ENCODE results near the gene THSD7A. TPM values are rescaled to one million over a fixed set of nuclear protein-coding genes. Genes with fewer than 3 reads are reported as not detected.

THSD7A gene
- total and polyA plus RNA-seq, 7 donors = 0.06 to 1.4 (median 0.21) TPM

- no peak for DNase-seq
- no peak overlapping the region for H3K4me3 ChIP-seq
- no peak for ATAC-seq
These were observed 465.9 kb downstream of the THSD7A start for GRCh38 chr7:11366118-11366517.

DNA sequence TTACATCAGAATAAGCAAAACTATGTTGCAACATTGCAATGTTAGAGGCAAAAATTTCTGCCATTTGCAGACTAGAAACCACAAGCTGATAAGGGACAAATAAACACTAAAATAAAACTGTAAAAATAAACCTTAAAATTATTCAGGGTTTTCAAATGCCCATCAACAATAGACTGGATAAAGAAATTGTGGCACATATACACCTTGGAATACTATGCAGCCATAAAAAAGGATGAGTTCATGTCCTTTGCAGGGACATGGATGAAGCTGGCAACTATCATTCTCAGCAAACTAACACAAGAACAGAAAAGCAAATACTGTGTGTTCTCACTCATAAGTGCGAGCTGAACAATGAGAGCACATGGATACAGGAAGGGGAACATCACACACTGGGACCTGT lies 473.4 kb downstream of the THSD7A start:
- no peaks in the 10 kb centered on the region for H3K9me3 ChIP-seq
- H3K27ac ChIP-seq = no peak overlapping the region
- TF ChIP-seq CTCF (IDR thresholded peaks at IDR 0.05) = no peak
- no peaks in the 10 kb centered on the region for H3K4me1 ChIP-seq
- H3K4me3 ChIP-seq = no peak overlapping the region
- 87 to 100% (median 100%) methylated on average over 1 of the region's 1 CpG for WGBS, 3 donors
- no peak for DNase-seq
- intact Hi-C loops (cut with DNase I) = no loop called here
- peaks cover 0 to 2% (median 0%) of the 10 kb centered on the region in 3 donors for H3K27me3 ChIP-seq (ENCODE audit: insufficient read depth in 3 of 3, low read length in 2 of 3)
- no peak for ATAC-seq
- no peaks in the 10 kb centered on the region for H3K36me3 ChIP-seq (ENCODE audit: insufficient read depth in 1 of 2, low read depth in 1 of 2)

More at GRCh38 chr7:11366118-11366517, 465.9 kb downstream of the THSD7A start:
- no peak for TF ChIP-seq CTCF (IDR thresholded peaks at IDR 0.05)
- intact Hi-C loops (cut with DNase I) = no loop called here
- H3K4me1 ChIP-seq = no peaks in the 10 kb centered on the region
- H3K9me3 ChIP-seq = no peaks in the 10 kb centered on the region
- 92 to 95% (median 93%) methylated on average over 4 of the region's 4 CpGs for WGBS, 3 donors
- H3K36me3 ChIP-seq (ENCODE audit: insufficient read depth in 1 of 2, low read depth in 1 of 2) = no peaks in the 10 kb centered on the region
- H3K27ac ChIP-seq = no peak overlapping the region
- H3K27me3 ChIP-seq (ENCODE audit: insufficient read depth in 3 of 3, low read length in 2 of 3) = no peaks in the 10 kb centered on the region

- intact Hi-C loops (cut with DNase I) = no loop called here
- Histone ChIP-seq H3K9me3 (no peaks in the 10 kb centered on the region), H3K27ac (no peak overlapping the region), H3K4me3 (no peak overlapping the region), H3K36me3 (ENCODE audit: insufficient read depth in 1 of 2, low read depth in 1 of 2) (no peaks in the 10 kb centered on the region), H3K27me3 (ENCODE audit: insufficient read depth in 3 of 3, low read length in 2 of 3) (peaks cover 0 to 2% (median 0%) of the 10 kb centered on the region in 3 donors), H3K4me1 (no peaks in the 10 kb centered on the region)
- no peak for DNase-seq
- WGBS, 3 donors = 10 to 24% (median 11%) methylated on average over 5 of the region's 5 CpGs
- no peak for TF ChIP-seq CTCF (IDR thresholded peaks at IDR 0.05)
- ATAC-seq = no peak
These were observed 476.5 kb downstream of the THSD7A start for GRCh38 chr7:11355399-11356005.

DNA sequence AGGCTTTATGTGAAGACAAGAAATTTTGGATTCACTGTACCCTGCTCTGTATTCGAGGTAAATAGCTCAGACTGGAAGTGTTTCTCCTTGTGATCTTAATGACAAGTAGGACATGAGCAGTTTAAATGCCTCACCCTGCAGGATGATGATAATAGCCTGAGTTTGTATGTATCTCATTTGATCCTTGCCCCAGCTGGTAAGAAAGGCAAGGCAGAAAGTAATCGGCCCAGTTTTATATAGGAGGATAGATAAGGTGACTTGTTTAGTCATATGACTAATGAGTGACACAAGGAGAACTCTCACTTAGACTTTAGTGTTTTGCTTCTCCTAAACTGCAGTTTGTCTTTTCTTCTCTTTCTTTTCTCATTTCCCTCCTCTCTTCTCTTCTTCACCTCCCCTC lies 485.7 kb downstream of the THSD7A start:
- H3K4me3 ChIP-seq = no peak overlapping the region
- intact Hi-C loops (cut with DNase I) = no loop called here
- no peaks in the 10 kb centered on the region for H3K27me3 ChIP-seq (ENCODE audit: insufficient read depth in 3 of 3, low read length in 2 of 3)
- no peak for TF ChIP-seq CTCF (IDR thresholded peaks at IDR 0.05)
- no peak overlapping the region for H3K27ac ChIP-seq
- ATAC-seq = no peak
- no peaks in the 10 kb centered on the region for H3K4me1 ChIP-seq
- H3K36me3 ChIP-seq (ENCODE audit: insufficient read depth in 1 of 2, low read depth in 1 of 2) = no peaks in the 10 kb centered on the region
- no peak for DNase-seq
- WGBS, 3 donors = 69 to 75% (median 75%) methylated on average over 2 of the region's 2 CpGs
- no peaks in the 10 kb centered on the region for H3K9me3 ChIP-seq

- Histone ChIP-seq H3K4me1 (no peaks in the 10 kb centered on the region), H3K36me3 (ENCODE audit: insufficient read depth in 1 of 2, low read depth in 1 of 2) (no peaks in the 10 kb centered on the region), H3K27me3 (ENCODE audit: insufficient read depth in 3 of 3, low read length in 2 of 3) (no peaks in the 10 kb centered on the region), H3K9me3 (no peaks in the 10 kb centered on the region), H3K27ac (no peak overlapping the region), H3K4me3 (no peak overlapping the region)
- ATAC-seq (no peak), DNase-seq (no peak)
- WGBS, 3 donors = 49 to 66% (median 55%) methylated on average over 2 of the region's 2 CpGs
- intact Hi-C loops (cut with DNase I) = no loop called here
- TF ChIP-seq CTCF (IDR thresholded peaks at IDR 0.05) = no peak
These were observed 486.4 kb downstream of the THSD7A start for GRCh38 chr7:11345621-11346020.

All from psoas muscle (tissue), 8 donors.